Measurements from ENCODE around the gene GSTM3.

GRCh38 chr1:109771712-109772657 lies 31.1 kb upstream of the GSTM3 start:
- TF ChIP-seq POLR2A (IDR thresholded peaks at IDR 0.05) (no peak), CTCF (IDR thresholded peaks at IDR 0.05) (no peak)
